Astrocyte of the spinal cord (primary cell): ENCODE measurements around the gene SMPD2.

Experiments
- DNase-seq: peaks from one replicate; pipeline ENCODE4 v3.0.0; 2011; ENCODE audit warnings: low read depth, low spot score
- H3K4me3 ChIP-seq: 2 replicates; pipeline ENCODE4 v1.5.1; 2011; ENCODE audit warnings: low read depth, mild to moderate bottlenecking, low read length, moderate library complexity
- CTCF ChIP-seq: IDR thresholded peaks from 2 replicates; pipeline ENCODE4 v1.5.1; 2012; ENCODE audit warnings: low read depth, mild to moderate bottlenecking, low read length, inconsistent platforms
- in situ Hi-C: cut with HindIII; loops from 2 replicates; pipeline ENCODE4 v1.10.0; 2017; ENCODE audit warnings: low sequenced_read_pairs

SMPD2 gene

GRCh38 chr6:109453594-109454495 is 13.3 kb downstream of the SMPD2 start:
- in situ Hi-C loops, result no loop called here
- H3K4me3 ChIP-seq, result peak overlapping the region; percentile 89
- no peak for DNase-seq
- TF ChIP-seq CTCF, result no peak

- H3K4me3 ChIP-seq, result peak overlapping the region; percentile 89
- in situ Hi-C loops, result no loop called here
- peak; percentile 47 for DNase-seq
- no peak for TF ChIP-seq CTCF
Observed at GRCh38 chr6:109454496-109455436, 14.2 kb downstream of the SMPD2 start.

GRCh38 chr6:109455437-109456110 is 15.1 kb downstream of the SMPD2 start, which contains the start of gene MICAL1:
TSS of gene MICAL1 (minus strand) at chr6:109455772. CDS start at chr6:109454196, 1,576 bp downstream.
- TF ChIP-seq CTCF, result peak; percentile 42
- H3K4me3 ChIP-seq, result peak within 1 kb of the TSS; percentile 89
- in situ Hi-C loops, result no loop called here
- peak; percentile 60 for DNase-seq

- no peak for DNase-seq
- peak overlapping the region; percentile 89 for H3K4me3 ChIP-seq
- in situ Hi-C loops, result no loop called here
- TF ChIP-seq CTCF, result no peak
Observed at GRCh38 chr6:109456111-109456583, 15.6 kb downstream of the SMPD2 start.

- in situ Hi-C loops, result no loop called here
- peak overlapping the region; percentile 89 for H3K4me3 ChIP-seq
- DNase-seq, result peak; percentile 37
- no peak for TF ChIP-seq CTCF
Observed at GRCh38 chr6:109456710-109457561, 16.4 kb downstream of the SMPD2 start.
